Astrocyte (in vitro differentiated cells and primary cell): Measurements from ENCODE around the gene PUS10. TPM values are rescaled to one million over a fixed set of nuclear protein-coding genes. Genes with fewer than 3 reads are reported as not detected.

ENCODE experiments used
- DNase-seq: peaks from one replicate; pipeline ENCODE4 v3.0.0-alpha.2; 2010; ENCODE audit warnings: low read depth
- FAIRE-seq: peaks from 2 replicates; lab custom pipeline; 2011; peaks lifted over from hg19 to GRCh38; lab: Jason Lieb, UNC
- H2AFZ ChIP-seq: 2 replicates; pipeline ENCODE4 v1.6.0; 2012; ENCODE audit warnings: low read depth, low read length, inconsistent platforms
- H3K27ac ChIP-seq: 2 replicates; pipeline ENCODE4 v1.5.1; 2011; ENCODE audit warnings: low read depth, low read length, inconsistent platforms
- H3K27me3 ChIP-seq: 2 replicates; pipeline ENCODE4 v1.6.0; 2011; ENCODE audit warnings: low read length, inconsistent platforms; ENCODE audit not compliant: insufficient read depth
- H3K36me3 ChIP-seq: 2 replicates; pipeline ENCODE4 v1.5.1; 2011; ENCODE audit warnings: low read length, inconsistent platforms; ENCODE audit not compliant: insufficient read depth
- H3K4me1 ChIP-seq: 2 replicates; pipeline ENCODE4 v1.5.1; 2011; ENCODE audit warnings: low read length, inconsistent platforms; ENCODE audit not compliant: insufficient read depth
- H3K4me2 ChIP-seq: 2 replicates; pipeline ENCODE4 v1.6.0; 2012; ENCODE audit warnings: low read length, inconsistent platforms
- H3K4me3 ChIP-seq: 2 replicates; pipeline ENCODE4 v1.5.1; 2011; ENCODE audit warnings: low read depth, mild to moderate bottlenecking, low read length, inconsistent platforms; ENCODE audit not compliant: insufficient read depth
- H3K79me2 ChIP-seq: 2 replicates; pipeline ENCODE4 v1.6.0; 2012; ENCODE audit warnings: mild to moderate bottlenecking, low read length, inconsistent platforms; ENCODE audit not compliant: insufficient read depth
- H3K9ac ChIP-seq: 2 replicates; pipeline ENCODE4 v1.6.0; 2012; ENCODE audit warnings: mild to moderate bottlenecking, low read length, inconsistent platforms
- H3K9me3 ChIP-seq: 2 replicates; pipeline ENCODE4 v1.5.1; 2012; ENCODE audit warnings: low read depth, mild to moderate bottlenecking, low read length, inconsistent platforms; ENCODE audit not compliant: insufficient read depth
- H4K20me1 ChIP-seq: 2 replicates; pipeline ENCODE4 v1.6.0; 2012; ENCODE audit warnings: low read length, inconsistent platforms; ENCODE audit not compliant: insufficient read depth
- H3K27ac Mint-ChIP-seq: one replicate; pipeline ENCODE4 v1.8.0; 2021; ENCODE audit warnings: mild to moderate bottlenecking, mixed read lengths; ENCODE audit not compliant: unreplicated experiment
- H3K27me3 Mint-ChIP-seq: one replicate; pipeline ENCODE4 v1.8.0; 2021; ENCODE audit warnings: low read depth, mixed read lengths; ENCODE audit not compliant: unreplicated experiment
- H3K36me3 Mint-ChIP-seq: one replicate; pipeline ENCODE4 v1.8.0; 2021; ENCODE audit warnings: low read depth, mixed read lengths; ENCODE audit not compliant: unreplicated experiment
- H3K4me1 Mint-ChIP-seq: one replicate; pipeline ENCODE4 v1.8.0; 2021; ENCODE audit warnings: low read depth, mixed read lengths; ENCODE audit not compliant: unreplicated experiment
- H3K4me3 Mint-ChIP-seq: one replicate; pipeline ENCODE4 v1.8.0; 2021; ENCODE audit warnings: mild to moderate bottlenecking, moderate library complexity, mixed read lengths; ENCODE audit not compliant: unreplicated experiment
- H3K9me3 Mint-ChIP-seq: one replicate; pipeline ENCODE4 v1.8.0; 2021; ENCODE audit warnings: mild to moderate bottlenecking, mixed read lengths; ENCODE audit not compliant: unreplicated experiment
- EZH2 ChIP-seq: IDR thresholded peaks from 2 replicates; pipeline ENCODE4 v1.6.1; 2012; ENCODE audit warnings: mild to moderate bottlenecking, low read length, inconsistent platforms; ENCODE audit not compliant: insufficient read depth
- total RNA-seq: library from RNA; stranded (reverse); gene quantifications from 2 replicates; pipeline ENCODE4 v1.2.1, GENCODE V29; 2021
- TF ChIP-seq, protein P1 (sequence below): IDR thresholded peaks from 2 replicates; pipeline ENCODE4 v1.5.1; 2011; ENCODE audit warnings: low read depth, mild to moderate bottlenecking, inconsistent platforms, low read length, moderate library complexity; ENCODE audit not compliant: insufficient read depth

Gene PUS10
- total RNA-seq, 1 donor from 2014 or later = 7.7 TPM

DNA sequence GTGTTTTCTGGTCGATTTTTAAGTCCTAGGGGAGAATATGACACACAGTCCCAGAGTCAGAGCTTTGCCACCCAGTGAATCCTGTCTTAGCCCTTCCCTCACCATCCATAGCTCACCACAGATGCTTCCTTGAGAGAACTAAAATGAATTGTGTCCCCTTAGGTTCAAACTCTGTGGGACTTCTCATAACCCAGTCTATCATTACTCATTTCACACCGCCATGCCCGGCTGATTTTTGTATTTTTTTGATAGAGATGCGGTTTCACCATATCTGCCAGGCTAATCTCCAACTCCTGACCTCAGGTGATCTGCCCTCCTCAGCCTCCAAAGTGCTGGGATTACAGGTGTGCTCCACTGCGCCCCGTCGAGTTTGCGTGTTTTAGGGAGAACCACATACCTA is 69.9 kb downstream of the PUS10 start:
- Histone ChIP-seq H3K36me3 (no peaks in the 10 kb centered on the region), H3K9me3 (no peaks in the 10 kb centered on the region), H4K20me1 (no peaks in the 10 kb centered on the region), H3K27me3 (no peaks in the 10 kb centered on the region), H2AFZ (no peak overlapping the region), H3K9ac (no peak overlapping the region), H3K4me3 (no peak overlapping the region), H3K4me2 (no peak overlapping the region), H3K79me2 (no peaks in the 10 kb centered on the region), H3K4me1 (no peaks in the 10 kb centered on the region), H3K27ac (no peak overlapping the region)
- H3K36me3 Mint-ChIP-seq = peaks cover 28% of the 10 kb centered on the region
- no peak overlapping the region for H3K27ac Mint-ChIP-seq
- no peak for FAIRE-seq
- H3K9me3 Mint-ChIP-seq = no peaks in the 10 kb centered on the region
- no peak for DNase-seq
- no peaks in the 10 kb centered on the region for H3K27me3 Mint-ChIP-seq
- H3K4me3 Mint-ChIP-seq = no peak overlapping the region
- peaks cover 3% of the 10 kb centered on the region for H3K4me1 Mint-ChIP-seq
- TF ChIP-seq EZH2 = no peak
- TF ChIP-seq, protein P1, sequence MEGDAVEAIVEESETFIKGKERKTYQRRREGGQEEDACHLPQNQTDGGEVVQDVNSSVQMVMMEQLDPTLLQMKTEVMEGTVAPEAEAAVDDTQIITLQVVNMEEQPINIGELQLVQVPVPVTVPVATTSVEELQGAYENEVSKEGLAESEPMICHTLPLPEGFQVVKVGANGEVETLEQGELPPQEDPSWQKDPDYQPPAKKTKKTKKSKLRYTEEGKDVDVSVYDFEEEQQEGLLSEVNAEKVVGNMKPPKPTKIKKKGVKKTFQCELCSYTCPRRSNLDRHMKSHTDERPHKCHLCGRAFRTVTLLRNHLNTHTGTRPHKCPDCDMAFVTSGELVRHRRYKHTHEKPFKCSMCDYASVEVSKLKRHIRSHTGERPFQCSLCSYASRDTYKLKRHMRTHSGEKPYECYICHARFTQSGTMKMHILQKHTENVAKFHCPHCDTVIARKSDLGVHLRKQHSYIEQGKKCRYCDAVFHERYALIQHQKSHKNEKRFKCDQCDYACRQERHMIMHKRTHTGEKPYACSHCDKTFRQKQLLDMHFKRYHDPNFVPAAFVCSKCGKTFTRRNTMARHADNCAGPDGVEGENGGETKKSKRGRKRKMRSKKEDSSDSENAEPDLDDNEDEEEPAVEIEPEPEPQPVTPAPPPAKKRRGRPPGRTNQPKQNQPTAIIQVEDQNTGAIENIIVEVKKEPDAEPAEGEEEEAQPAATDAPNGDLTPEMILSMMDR = no peak

DNA sequence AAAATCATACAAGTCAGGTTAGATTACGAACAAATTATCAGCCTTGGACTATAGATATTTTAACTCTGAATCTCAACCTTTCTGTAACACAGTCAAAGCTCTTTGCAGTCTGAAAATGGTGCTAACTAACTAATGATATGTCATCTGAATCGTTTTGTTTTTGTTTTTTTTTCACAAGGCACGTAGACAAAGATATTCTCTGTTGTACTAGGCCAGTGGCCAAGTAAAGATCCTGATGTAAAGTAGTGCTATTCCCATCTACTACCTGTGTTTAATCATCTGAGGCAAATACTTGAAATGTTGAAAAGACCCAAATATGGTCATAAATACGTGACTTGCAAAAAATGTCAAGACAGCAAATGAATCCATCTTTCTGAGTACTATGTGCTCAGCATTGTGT is 71.0 kb downstream of the PUS10 start:
- H3K36me3 ChIP-seq = no peaks in the 10 kb centered on the region
- no peak for DNase-seq
- no peak overlapping the region for H3K27ac ChIP-seq
- H2AFZ ChIP-seq = no peak overlapping the region
- H3K27me3 ChIP-seq = no peaks in the 10 kb centered on the region
- no peak for TF ChIP-seq EZH2
- TF ChIP-seq, protein P1 = no peak
- no peaks in the 10 kb centered on the region for H3K9me3 Mint-ChIP-seq
- no peaks in the 10 kb centered on the region for H3K9me3 ChIP-seq
- H3K27ac Mint-ChIP-seq = no peak overlapping the region
- H3K4me1 ChIP-seq = no peaks in the 10 kb centered on the region
- H3K4me2 ChIP-seq = no peak overlapping the region
- no peak overlapping the region for H3K9ac ChIP-seq
- no peaks in the 10 kb centered on the region for H3K27me3 Mint-ChIP-seq
- peaks cover 3% of the 10 kb centered on the region for H3K4me1 Mint-ChIP-seq
- no peaks in the 10 kb centered on the region for H3K79me2 ChIP-seq
- H3K4me3 Mint-ChIP-seq = no peak overlapping the region
- peaks cover 26% of the 10 kb centered on the region for H3K36me3 Mint-ChIP-seq
- H3K4me3 ChIP-seq = no peak overlapping the region
- FAIRE-seq = no peak
- no peaks in the 10 kb centered on the region for H4K20me1 ChIP-seq

DNA sequence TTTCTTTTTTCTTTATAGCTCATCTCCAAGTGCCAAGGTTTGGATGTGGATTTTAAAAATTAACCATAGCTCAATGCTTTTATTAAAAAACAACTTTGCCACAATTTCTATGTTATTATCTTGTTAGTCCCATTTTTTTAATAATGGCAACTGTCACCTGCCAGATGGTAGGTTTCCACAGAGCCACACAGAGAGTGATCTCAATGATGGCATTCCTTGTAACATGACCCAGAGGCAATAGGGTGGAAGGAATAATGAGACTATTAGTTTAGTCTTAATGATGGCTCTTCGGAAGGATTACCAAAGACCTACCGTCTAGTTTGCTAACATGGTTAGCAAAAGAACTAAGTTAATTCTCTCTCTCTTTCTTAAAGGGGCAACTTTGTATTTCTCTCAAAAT is 72.7 kb downstream of the PUS10 start:
- Histone ChIP-seq H3K36me3 (no peaks in the 10 kb centered on the region), H3K4me3 (no peak overlapping the region), H3K4me2 (no peak overlapping the region), H3K27me3 (no peaks in the 10 kb centered on the region), H2AFZ (no peak overlapping the region), H3K27ac (no peak overlapping the region), H3K9ac (no peak overlapping the region), H3K79me2 (no peaks in the 10 kb centered on the region), H3K9me3 (no peaks in the 10 kb centered on the region), H4K20me1 (no peaks in the 10 kb centered on the region), H3K4me1 (no peaks in the 10 kb centered on the region)
- no peak overlapping the region for H3K27ac Mint-ChIP-seq
- no peaks in the 10 kb centered on the region for H3K27me3 Mint-ChIP-seq
- peaks cover 14% of the 10 kb centered on the region for H3K36me3 Mint-ChIP-seq
- no peak for FAIRE-seq
- H3K9me3 Mint-ChIP-seq = no peaks in the 10 kb centered on the region
- TF ChIP-seq, protein P1 = no peak
- no peak for TF ChIP-seq EZH2
- no peak overlapping the region for H3K4me3 Mint-ChIP-seq
- no peak for DNase-seq
- H3K4me1 Mint-ChIP-seq = peaks cover 3% of the 10 kb centered on the region
